COLO668 (cell line): ENCODE measurements around the gene ARID4B.
"Not testable (repeated sequence)": the region's sequence is repeated elsewhere in the genome, so short reads cannot be mapped to it uniquely, and the experiment has no call there.

ENCODE experiments used
- DNase-seq: peaks from one replicate; lab custom pipeline; 2025; ENCODE audit not compliant: unreplicated experiment; lab: John Stamatoyannopoulos, UW

The ARID4B gene

DNA sequence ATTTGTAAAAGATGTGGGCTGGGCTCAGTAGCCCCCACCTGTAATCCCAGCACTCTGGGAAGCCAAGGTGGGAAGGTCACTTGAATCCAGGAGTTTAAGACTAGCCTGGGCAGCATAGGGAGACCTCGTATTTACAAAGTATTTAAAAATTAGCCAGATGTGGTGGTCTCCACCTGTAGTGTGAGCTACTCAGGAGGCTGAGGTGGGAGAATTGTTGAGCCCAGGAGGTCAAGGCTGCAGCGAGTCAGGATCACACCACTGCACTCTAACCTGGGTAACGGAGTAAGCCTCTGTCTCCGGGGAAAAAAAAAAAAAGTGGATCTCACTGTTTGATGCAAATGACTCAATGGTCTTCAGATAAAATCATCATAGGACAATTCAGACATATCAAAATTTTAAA lies 89.4 kb downstream of the ARID4B start:
- DNase-seq = no peak

DNA sequence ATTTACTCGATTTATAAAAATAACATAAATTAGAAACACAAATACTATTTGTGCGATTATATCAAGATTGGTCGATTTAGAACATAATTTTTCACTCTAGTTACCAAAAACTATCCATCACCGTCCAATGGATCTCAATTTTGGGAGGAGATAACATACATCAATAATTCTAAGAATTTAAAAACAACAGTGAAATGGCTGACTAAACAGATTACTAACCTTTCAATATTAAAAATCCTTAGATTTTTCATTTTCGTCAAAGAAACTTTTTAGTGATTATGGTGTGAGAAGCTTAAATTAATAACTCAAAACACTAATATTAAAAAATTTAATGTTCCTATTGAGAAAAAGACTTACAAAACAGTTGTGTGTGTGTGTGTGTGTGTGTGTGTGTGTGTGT lies 91.9 kb downstream of the ARID4B start:
- no peak for DNase-seq

DNA sequence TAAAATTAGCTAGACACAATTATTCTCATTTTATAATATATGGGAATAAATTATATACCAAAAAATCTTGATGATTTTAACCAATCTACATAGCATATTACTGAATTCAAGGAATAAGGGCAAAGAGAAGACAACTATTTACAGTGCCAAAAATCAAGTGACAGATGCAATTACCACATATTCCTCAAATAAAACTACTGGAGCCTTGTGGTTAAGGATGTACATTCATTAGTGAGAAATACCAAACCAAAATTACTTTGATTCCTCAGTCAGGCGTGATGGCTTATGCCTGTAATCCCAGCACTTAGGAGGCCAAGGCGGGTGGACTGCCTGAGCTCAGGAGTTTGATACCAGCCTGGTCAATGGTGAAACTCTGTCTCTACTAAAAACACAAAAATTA lies 98.1 kb downstream of the ARID4B start:
- DNase-seq = no peak

GRCh38 chr1:235227414-235227813 lies 100.6 kb downstream of the ARID4B start:
- no peak for DNase-seq

DNA sequence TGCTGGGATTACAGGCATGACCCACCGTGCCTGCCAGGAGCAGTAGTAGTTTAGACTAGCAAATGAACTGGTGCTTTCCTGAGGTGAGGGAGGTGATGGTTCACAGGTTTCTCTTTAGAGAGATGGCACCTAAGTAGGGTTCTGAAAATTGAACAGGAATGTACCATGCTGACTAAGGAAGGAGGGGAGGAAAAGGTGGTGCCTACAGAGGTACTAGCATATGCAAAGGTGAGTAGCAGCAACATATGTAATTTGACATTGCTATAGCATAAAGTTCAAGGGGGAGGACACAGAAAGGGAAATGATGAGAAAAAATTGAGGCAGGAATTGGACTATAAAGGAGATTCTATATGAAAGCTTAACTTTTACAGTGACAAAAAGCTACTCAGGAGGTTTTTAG lies 101.0 kb downstream of the ARID4B start:
- no peak for DNase-seq

- DNase-seq = no peak
Observed at GRCh38 chr1:235225299-235225698, 102.7 kb downstream of the ARID4B start.

GRCh38 chr1:235221653-235222375 lies 106.2 kb downstream of the ARID4B start:
- DNase-seq = no peak

DNA sequence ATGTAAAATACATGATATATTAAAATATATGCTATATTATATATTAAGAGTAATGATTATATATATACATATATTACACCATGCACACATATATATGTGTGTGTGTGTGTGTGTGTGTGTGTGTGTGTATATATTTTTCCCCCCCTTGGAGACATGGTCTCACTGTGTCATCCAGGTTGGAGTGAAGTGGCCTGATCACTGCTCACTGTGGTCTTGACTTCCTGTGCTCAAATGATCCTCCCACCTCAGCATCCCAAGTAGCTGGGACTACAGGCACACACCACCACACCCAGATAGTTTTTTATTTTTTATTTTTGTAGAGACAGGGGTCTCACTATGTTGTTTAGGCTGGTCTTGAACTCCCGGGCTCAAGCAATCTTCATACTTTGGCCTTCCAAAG lies 112.5 kb downstream of the ARID4B start:
- DNase-seq = no peak

GRCh38 chr1:235214962-235215361 lies 113.0 kb downstream of the ARID4B start:
- DNase-seq = not testable (repeated sequence)

DNA sequence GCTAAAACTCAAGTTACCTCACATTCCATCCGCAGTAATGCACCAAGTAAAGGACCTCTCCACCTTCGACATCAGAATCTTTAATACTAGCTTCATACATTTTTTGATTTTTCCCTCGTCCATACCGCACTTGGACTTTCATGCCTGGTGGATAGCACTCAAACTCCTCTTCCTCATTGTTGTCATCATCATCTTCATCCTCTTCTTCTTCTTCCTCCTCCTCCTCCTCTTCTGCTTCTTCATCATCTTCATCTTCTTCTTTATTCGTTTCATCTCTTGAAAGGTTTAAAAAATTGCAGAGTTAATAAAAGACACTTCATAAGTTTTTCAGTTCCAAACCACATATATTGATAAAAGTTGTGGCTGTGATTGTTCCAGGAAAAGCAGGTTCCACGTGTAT lies 114.2 kb downstream of the ARID4B start:
- no peak for DNase-seq

GRCh38 chr1:235211517-235211916 lies 116.5 kb downstream of the ARID4B start:
- no peak for DNase-seq

DNA sequence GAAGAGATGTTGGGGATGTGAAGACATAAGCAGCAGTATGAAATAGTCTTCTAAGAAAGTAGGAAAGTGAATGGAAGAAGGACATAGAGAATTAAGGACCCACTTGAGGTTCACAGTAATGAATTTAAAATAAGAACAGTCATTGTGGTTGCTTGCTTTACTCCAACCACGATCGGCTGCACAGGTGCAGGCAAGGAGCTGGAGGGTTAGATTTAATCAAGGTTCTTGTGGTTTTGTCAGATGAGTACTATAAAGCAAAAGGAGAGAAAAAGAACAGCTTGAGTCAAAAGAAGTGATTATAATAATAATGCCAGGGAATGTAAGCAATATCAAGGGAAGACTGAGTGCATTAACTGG lies 120.8 kb downstream of the ARID4B start:
- no peak for DNase-seq

- DNase-seq = no peak
Observed at GRCh38 chr1:235206533-235207208, 121.3 kb downstream of the ARID4B start.

DNA sequence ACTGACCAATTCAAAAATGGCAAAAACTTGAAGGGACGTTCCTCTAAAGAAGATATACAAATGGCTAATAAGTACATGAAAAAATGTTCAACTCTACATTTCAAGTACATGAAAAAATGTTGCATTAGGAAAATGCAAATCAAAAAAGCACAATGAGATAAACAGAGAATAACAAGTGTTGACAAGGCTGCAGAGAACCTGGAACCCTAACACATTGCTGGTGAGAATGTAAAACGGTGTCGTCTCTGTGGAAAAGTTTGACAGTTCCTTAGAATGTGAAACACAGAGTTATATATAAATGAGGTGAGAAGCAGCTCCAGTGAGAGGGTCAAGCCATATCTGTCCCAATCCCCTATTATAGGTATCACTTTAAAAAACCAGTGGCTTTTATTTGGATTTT lies 122.3 kb downstream of the ARID4B start:
- no peak for DNase-seq

DNA sequence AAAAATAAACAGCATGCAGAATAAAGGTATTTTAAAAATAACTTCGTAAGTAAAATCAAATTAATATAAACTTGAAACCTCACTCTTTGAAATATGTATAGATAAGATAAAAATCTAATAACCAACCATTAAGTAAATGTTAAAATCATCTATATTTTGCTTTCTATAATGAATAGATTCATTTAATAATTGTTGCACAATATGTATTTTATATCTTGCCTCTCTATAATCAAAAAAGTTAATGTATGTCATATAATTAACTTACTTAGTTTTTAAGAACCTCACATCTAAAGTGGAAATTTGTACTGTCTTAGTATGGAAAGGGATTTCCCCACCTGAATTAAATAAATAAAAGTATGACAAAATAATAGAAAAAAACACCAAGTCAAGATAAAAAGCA lies 124.6 kb downstream of the ARID4B start:
- no peak for DNase-seq

GRCh38 chr1:235202447-235202846 lies 125.5 kb downstream of the ARID4B start:
- not testable (repeated sequence) for DNase-seq

- DNase-seq = no peak
Observed at GRCh38 chr1:235199441-235199840, 128.5 kb downstream of the ARID4B start.

DNA sequence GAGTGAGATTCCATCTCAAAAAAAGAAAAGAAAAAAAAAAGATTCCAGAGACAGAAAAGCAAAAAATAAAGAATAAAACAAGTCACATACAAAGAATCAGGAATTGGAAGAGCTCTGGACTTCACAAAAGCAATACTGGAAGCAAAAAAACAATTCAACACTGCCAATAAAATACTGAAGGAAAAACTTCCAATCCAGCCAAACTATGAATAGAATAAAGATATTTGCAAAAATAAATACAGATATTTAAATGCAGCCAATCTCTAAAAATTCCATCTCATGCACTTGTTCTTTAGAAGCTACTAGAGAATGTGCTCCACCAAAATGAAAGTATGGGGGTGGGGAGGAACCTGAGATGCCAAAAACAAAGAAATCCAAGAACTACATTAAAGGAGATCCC lies 137.5 kb downstream of the ARID4B start:
- DNase-seq = no peak

- no peak for DNase-seq
Observed at GRCh38 chr1:235187316-235187715, 140.7 kb downstream of the ARID4B start.

- DNase-seq = no peak
Observed at GRCh38 chr1:235181561-235182245, 146.3 kb downstream of the ARID4B start.

DNA sequence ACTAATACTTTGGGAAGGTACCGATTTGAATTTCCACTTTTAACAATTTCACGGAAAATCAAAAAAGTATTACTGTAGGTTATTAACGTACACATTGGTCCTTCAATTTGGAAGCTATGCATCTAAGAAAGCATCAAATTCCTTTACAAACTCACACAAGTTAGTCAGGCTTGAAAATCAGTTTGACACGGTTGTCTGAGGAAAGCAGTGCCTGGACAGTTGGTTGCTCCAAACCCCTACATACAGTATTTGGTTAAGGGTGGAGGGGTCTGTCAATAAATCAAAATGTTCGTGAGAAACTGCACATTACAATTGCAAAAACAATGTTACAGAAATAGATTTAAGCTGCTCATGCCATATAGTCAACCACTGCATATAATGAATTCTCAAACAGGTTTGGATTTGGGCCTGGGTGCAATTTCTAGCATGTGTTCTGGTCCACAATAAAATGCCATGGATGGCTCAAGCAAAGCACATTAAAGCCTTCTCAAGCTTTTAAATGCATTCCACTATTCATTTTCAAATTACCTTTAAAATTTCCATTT lies 147.0 kb downstream of the ARID4B start:
- DNase-seq = no peak

DNA sequence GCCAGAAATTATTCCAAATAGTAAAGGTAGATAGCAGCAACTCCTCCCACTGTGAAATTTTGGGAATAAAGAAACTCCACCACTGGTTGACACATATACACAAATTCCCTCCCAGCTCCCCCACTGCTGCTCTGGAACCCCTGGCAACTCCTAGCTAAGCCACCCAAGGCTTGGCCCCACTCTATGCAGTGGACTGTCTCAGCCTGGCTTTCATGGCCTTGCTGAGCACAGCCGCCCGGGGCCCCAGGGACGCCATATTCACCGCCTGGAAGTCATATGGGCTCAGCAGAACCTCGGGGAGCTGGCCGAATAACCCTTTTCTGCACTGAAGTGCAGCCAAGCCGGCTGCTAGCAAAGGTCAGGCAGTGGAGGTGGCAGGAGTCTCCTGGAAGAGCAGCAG lies 151.5 kb downstream of the ARID4B start:
- DNase-seq = no peak
